Measurements from ENCODE around the gene ITSN1. TPM values are rescaled to one million over a fixed set of nuclear protein-coding genes. Genes with fewer than 3 reads are reported as not detected.
A peak's percentile ranks its signal among the peaks of the same experiment; 100 is the strongest.
"Not testable (repeated sequence)": the region's sequence is repeated elsewhere in the genome, so short reads cannot be mapped to it uniquely, and the experiment has no call there.

ITSN1 gene
- total and polyA plus RNA-seq, 12 donors, result 20.0 to 60.5 (median 36.7) TPM

GRCh38 chr21:33668620-33669019 lies 26.3 kb downstream of the ITSN1 start:
- DNase-seq, result peak in 1 of 7 donors; percentile 35
- peak overlapping the region in 3 of 5 donors; percentile 1 to 70 (median 39) for H3K27ac ChIP-seq

GRCh38 chr21:33670076-33670978 lies 28.0 kb downstream of the ITSN1 start:
- no peaks in the 10 kb centered on the region for H3K36me3 ChIP-seq (replicated peaks in 1 of 2)
- H3K4me1 ChIP-seq (replicated peaks in 1 of 2), result peaks cover 24 to 47% of the 10 kb centered on the region in 2 donors
- no peak overlapping the region for H3K4me3 ChIP-seq
- no peaks in the 10 kb centered on the region for H3K27me3 ChIP-seq
- TF ChIP-seq CTCF (IDR thresholded peaks at IDR 0.05) (no peak), POLR2A (IDR thresholded peaks at IDR 0.05) (no peak)
- H3K27ac ChIP-seq, result no peak overlapping the region
- DNase-seq, result no peak
- intact Hi-C loops (cut with DNase I), result no loop called here
- WGBS, 4 donors, result 81 to 88% (median 84%) methylated on average over 6 of the region's 6 CpGs
- no peaks in the 10 kb centered on the region for H3K9me3 ChIP-seq (replicated peaks in 1 of 3)

More at GRCh38 chr21:33668620-33669019, 26.3 kb downstream of the ITSN1 start:
- H3K27me3 ChIP-seq, result no peaks in the 10 kb centered on the region
- no peaks in the 10 kb centered on the region for H3K9me3 ChIP-seq (replicated peaks in 1 of 3)
- peaks cover 16 to 33% of the 10 kb centered on the region in 2 donors for H3K4me1 ChIP-seq (replicated peaks in 1 of 2)
- 57 to 75% (median 70%) methylated on average over 2 of the region's 2 CpGs for WGBS, 4 donors
- H3K36me3 ChIP-seq (replicated peaks in 1 of 2), result no peaks in the 10 kb centered on the region
- intact Hi-C loops (cut with DNase I), result no loop called here
- no peak overlapping the region for H3K4me3 ChIP-seq
- TF ChIP-seq CTCF (IDR thresholded peaks at IDR 0.05), result no peak
- no peak for TF ChIP-seq POLR2A (IDR thresholded peaks at IDR 0.05)

- H3K36me3 ChIP-seq (replicated peaks in 1 of 2), result no peaks in the 10 kb centered on the region
- no peak for DNase-seq
- TF ChIP-seq POLR2A (IDR thresholded peaks at IDR 0.05) (no peak), CTCF (IDR thresholded peaks at IDR 0.05) (no peak)
- 46 to 60% (median 55%) methylated on average over 8 of the region's 8 CpGs for WGBS, 4 donors
- H3K4me1 ChIP-seq (replicated peaks in 1 of 2), result peaks cover 19 to 41% of the 10 kb centered on the region in 2 donors
- peak overlapping the region in 1 of 5 donors; percentile 24 for H3K27ac ChIP-seq
- no peaks in the 10 kb centered on the region for H3K27me3 ChIP-seq
- H3K4me3 ChIP-seq, result no peak overlapping the region
- H3K9me3 ChIP-seq (replicated peaks in 1 of 3), result no peaks in the 10 kb centered on the region
- intact Hi-C loops (cut with DNase I), result no loop called here
These were observed 31.2 kb downstream of the ITSN1 start for GRCh38 chr21:33673473-33673872.

- Histone ChIP-seq H3K27ac (no peak overlapping the region), H3K4me3 (no peak overlapping the region), H3K4me1 (replicated peaks in 1 of 2) (peaks cover 16 to 35% of the 10 kb centered on the region in 2 donors), H3K27me3 (no peaks in the 10 kb centered on the region), H3K9me3 (replicated peaks in 1 of 3) (no peaks in the 10 kb centered on the region), H3K36me3 (replicated peaks in 1 of 2) (no peaks in the 10 kb centered on the region)
- intact Hi-C loops (cut with DNase I), result no loop called here
- WGBS, 4 donors, result 4 to 89% (median 72%) methylated on average over 1 of the region's 1 CpG
- DNase-seq, result no peak
- TF ChIP-seq CTCF (IDR thresholded peaks at IDR 0.05) (no peak), POLR2A (IDR thresholded peaks at IDR 0.05) (no peak)
These were observed 31.9 kb downstream of the ITSN1 start for GRCh38 chr21:33674226-33674625.

GRCh38 chr21:33676666-33677065 lies 34.4 kb downstream of the ITSN1 start:
- H3K27ac ChIP-seq; intact Hi-C loops (cut with DNase I); H3K4me3 ChIP-seq; H3K9me3 ChIP-seq (replicated peaks in 1 of 3); DNase-seq; H3K27me3 ChIP-seq; H3K36me3 ChIP-seq (replicated peaks in 1 of 2): not testable (repeated sequence)
- peaks cover 12 to 27% of the 10 kb centered on the region in 2 donors for H3K4me1 ChIP-seq (replicated peaks in 1 of 2)
- 97 to 98% (median 98%) methylated on average over 5 of the region's 5 CpGs for WGBS, 4 donors
